HG03558 (cell line): ENCODE data around the gene CDHR3.

Experiments used
- ATAC-seq: cut with Tn5 transposase; IDR thresholded peaks from one replicate; pipeline ENCODE4 v1.9.1; 2021; ENCODE audit warnings: moderate number of reproducible peaks; ENCODE audit not compliant: unreplicated experiment; ENCODE audit errors: extremely low read depth

Gene CDHR3

GRCh38 chr7:106045586-106045985, 82.5 kb downstream of the CDHR3 start:
- no peak for ATAC-seq

- no peak for ATAC-seq
Measured at GRCh38 chr7:106047184-106047583, 84.1 kb downstream of the CDHR3 start.

GRCh38 chr7:106047818-106048705, 85.0 kb downstream of the CDHR3 start:
- no peak for ATAC-seq

GRCh38 chr7:106048706-106049020, 85.6 kb downstream of the CDHR3 start:
- ATAC-seq: no peak

GRCh38 chr7:106049139-106049752, 86.2 kb downstream of the CDHR3 start:
- ATAC-seq: no peak

- no peak for ATAC-seq
Measured at GRCh38 chr7:106050002-106050745, 87.1 kb downstream of the CDHR3 start.

GRCh38 chr7:106050746-106051117, 87.7 kb downstream of the CDHR3 start:
- no peak for ATAC-seq

- ATAC-seq: no peak
Measured at GRCh38 chr7:106052681-106053080, 89.6 kb downstream of the CDHR3 start.

GRCh38 chr7:106053109-106053508, 90.0 kb downstream of the CDHR3 start:
- no peak for ATAC-seq

- no peak for ATAC-seq
Measured at GRCh38 chr7:106054156-106054910, 91.3 kb downstream of the CDHR3 start.

GRCh38 chr7:106054971-106055532, 92.0 kb downstream of the CDHR3 start:
- no peak for ATAC-seq

GRCh38 chr7:106056513-106057203, 93.6 kb downstream of the CDHR3 start:
- ATAC-seq: peak; percentile 31

GRCh38 chr7:106057204-106057961, 94.3 kb downstream of the CDHR3 start:
- ATAC-seq: no peak

GRCh38 chr7:106057962-106058927, 95.2 kb downstream of the CDHR3 start:
- peak; percentile 37 for ATAC-seq

- ATAC-seq: no peak
Measured at GRCh38 chr7:106058928-106059324, 95.9 kb downstream of the CDHR3 start.

- ATAC-seq: no peak
Measured at GRCh38 chr7:106059556-106059955, 96.5 kb downstream of the CDHR3 start.

- no peak for ATAC-seq
Measured at GRCh38 chr7:106060394-106060920, 97.4 kb downstream of the CDHR3 start.
